Measurements from ENCODE around the gene NCK2.

- TF ChIP-seq CTCF (IDR thresholded peaks at IDR 0.05) (no peak), HOXA7 (CRISPR knock-in tag; IDR thresholded peaks at IDR 0.05) (no peak), PBX3 (IDR thresholded peaks at IDR 0.05) (no peak), KDM1A (IDR thresholded peaks at IDR 0.05; ENCODE audit: low read depth) (no peak), SMC3 (IDR thresholded peaks at IDR 0.05) (no peak), RAD21 (conservative IDR thresholded peaks at IDR 0.05 in 1 of 2, IDR thresholded peaks at IDR 0.05 in 1 of 2) (no peak), JUN (IDR thresholded peaks at IDR 0.05) (no peak), CHD4 (IDR thresholded peaks at IDR 0.05; ENCODE audit: borderline replicate concordance) (no peak), PHF8 (IDR thresholded peaks at IDR 0.05; ENCODE audit: borderline replicate concordance, low read depth) (no peak), NPAS2 (CRISPR knock-in tag; IDR thresholded peaks at IDR 0.05; ENCODE audit: borderline replicate concordance) (no peak), POLR2A (IDR thresholded peaks at IDR 0.05; ENCODE audit: low read length) (no peak)
Measured at GRCh38 chr2:105775809-105776559, 31.3 kb downstream of the NCK2 start.

Data from A549 (cell line).